DND-41 (cell line): ENCODE results near the gene HOXB7.

Source experiments
- ATAC-seq: fragments of 200-7000 bp; cut with Tn5 transposase; 3 replicates; pipeline ENCODE4 v1.9.1; 2021; ENCODE audit warnings: low read depth; ENCODE audit not compliant: insufficient read depth
- DNase-seq: peaks from one replicate; pipeline ENCODE4 v3.0.0-alpha.2; 2020
- H2AFZ ChIP-seq: 2 replicates; pipeline ENCODE4 v1.6.0; 2012; ENCODE audit warnings: low read depth, low read length
- H3K27ac ChIP-seq: 2 replicates; pipeline ENCODE4 v1.5.1; 2012; ENCODE audit warnings: low read length, inconsistent platforms
- H3K27me3 ChIP-seq: fragments of 200-600 bp; sonication (generic); 2 replicates; pipeline ENCODE4 v1.6.0; 2012; ENCODE audit warnings: low read length, mild to moderate bottlenecking, inconsistent platforms; ENCODE audit not compliant: insufficient read depth, poor library complexity
- H3K36me3 ChIP-seq: 2 replicates; pipeline ENCODE4 v1.5.1; 2012; ENCODE audit warnings: low read length, inconsistent platforms; ENCODE audit not compliant: insufficient read depth
- H3K4me1 ChIP-seq: 2 replicates; pipeline ENCODE4 v1.5.1; 2012; ENCODE audit warnings: mild to moderate bottlenecking, low read length; ENCODE audit not compliant: insufficient read depth
- H3K4me2 ChIP-seq: 2 replicates; pipeline ENCODE4 v1.6.0; 2012; ENCODE audit warnings: mild to moderate bottlenecking, moderate library complexity, low read length, inconsistent platforms; ENCODE audit not compliant: insufficient read depth
- H3K4me3 ChIP-seq, 2 experiments: fragments of 200-600 bp in 1 of 2; shearing (Covaris generic) in 1 of 2; 2 replicates each; pipeline ENCODE4 v1.5.1; 2012 to 2016; ENCODE audit warnings: inconsistent platforms in 2 of 2, low read length in 2 of 2, mild to moderate bottlenecking in 2 of 2, low read depth in 1 of 2, moderate library complexity in 1 of 2
- H3K79me2 ChIP-seq: 2 replicates; pipeline ENCODE4 v1.6.0; 2012; ENCODE audit warnings: low read length, inconsistent platforms; ENCODE audit not compliant: insufficient read depth
- H3K9ac ChIP-seq: 2 replicates; pipeline ENCODE4 v1.6.0; 2012; ENCODE audit warnings: low read depth, mild to moderate bottlenecking, inconsistent platforms, low read length, moderate library complexity
- H3K9me3 ChIP-seq: 2 replicates; pipeline ENCODE4 v1.5.1; 2012; ENCODE audit warnings: low read length, moderate library complexity, mild to moderate bottlenecking, inconsistent platforms; ENCODE audit not compliant: insufficient read depth, severe bottlenecking
- H4K20me1 ChIP-seq: 2 replicates; pipeline ENCODE4 v1.6.0; 2012; ENCODE audit warnings: low read length; ENCODE audit not compliant: insufficient read depth
- CTCF ChIP-seq: IDR thresholded peaks from 2 replicates; pipeline ENCODE4 v1.5.1; 2012; ENCODE audit warnings: borderline replicate concordance, low read length, moderate library complexity, mild to moderate bottlenecking; ENCODE audit not compliant: poor library complexity, severe bottlenecking; ENCODE audit errors: extremely low read depth
- EZH2 ChIP-seq: IDR thresholded peaks from 3 replicates; pipeline ENCODE4 v1.6.1; 2012; ENCODE audit warnings: borderline replicate concordance, low read depth, mild to moderate bottlenecking, moderate library complexity, low read length, inconsistent platforms; ENCODE audit not compliant: severe bottlenecking

HOXB7 gene

DNA sequence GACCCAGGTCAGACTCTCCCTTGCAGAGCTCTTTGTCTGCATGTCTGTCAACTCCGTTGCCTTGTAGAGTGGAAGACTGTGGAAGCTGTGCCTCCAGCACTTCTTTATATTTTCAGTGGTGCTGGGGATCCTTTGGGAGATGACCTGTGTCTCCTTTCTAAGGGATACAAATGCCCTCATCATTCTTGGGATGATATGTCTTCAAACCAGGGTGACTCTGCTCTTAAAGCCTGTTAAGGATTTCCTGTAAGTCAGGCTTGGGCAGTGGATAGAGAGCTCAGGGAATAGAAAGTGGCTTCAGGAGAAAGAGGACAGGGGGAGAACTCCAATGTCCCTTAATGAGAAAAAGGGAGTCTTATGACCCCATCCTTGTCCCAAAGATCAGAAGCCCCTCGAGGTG, 22.3 kb downstream of the HOXB7 start:
- Histone ChIP-seq H3K9ac (no peak overlapping the region), H3K27ac (no peak overlapping the region), H2AFZ (no peak overlapping the region), H3K4me2 (no peak overlapping the region), H3K4me1 (peaks cover 6% of the 10 kb centered on the region; the same call in 1 of the 2 replicates), H3K4me3 (no peak overlapping the region), H4K20me1 (no peaks in the 10 kb centered on the region; the same call in 1 of the 2 replicates), H3K9me3 (no peaks in the 10 kb centered on the region), H3K27me3 (peaks cover 37% of the 10 kb centered on the region), H3K36me3 (no peaks in the 10 kb centered on the region), H3K79me2 (no peaks in the 10 kb centered on the region)
- no peak for ATAC-seq
- no peak for TF ChIP-seq CTCF
- no peak for TF ChIP-seq EZH2
- no peak for DNase-seq

GRCh38 chr17:48588074-48588415, 22.8 kb downstream of the HOXB7 start:
- Histone ChIP-seq H3K27me3 (peaks cover 37% of the 10 kb centered on the region), H3K4me3 (no peak overlapping the region), H3K36me3 (no peaks in the 10 kb centered on the region), H3K27ac (no peak overlapping the region), H4K20me1 (no peaks in the 10 kb centered on the region; the same call in 1 of the 2 replicates), H2AFZ (no peak overlapping the region), H3K79me2 (no peaks in the 10 kb centered on the region), H3K4me1 (peaks cover 6% of the 10 kb centered on the region; the same call in 1 of the 2 replicates), H3K9me3 (no peaks in the 10 kb centered on the region), H3K9ac (no peak overlapping the region), H3K4me2 (no peak overlapping the region)
- DNase-seq (no peak), ATAC-seq (no peak)
- no peak for TF ChIP-seq EZH2
- TF ChIP-seq CTCF, result no peak

DNA sequence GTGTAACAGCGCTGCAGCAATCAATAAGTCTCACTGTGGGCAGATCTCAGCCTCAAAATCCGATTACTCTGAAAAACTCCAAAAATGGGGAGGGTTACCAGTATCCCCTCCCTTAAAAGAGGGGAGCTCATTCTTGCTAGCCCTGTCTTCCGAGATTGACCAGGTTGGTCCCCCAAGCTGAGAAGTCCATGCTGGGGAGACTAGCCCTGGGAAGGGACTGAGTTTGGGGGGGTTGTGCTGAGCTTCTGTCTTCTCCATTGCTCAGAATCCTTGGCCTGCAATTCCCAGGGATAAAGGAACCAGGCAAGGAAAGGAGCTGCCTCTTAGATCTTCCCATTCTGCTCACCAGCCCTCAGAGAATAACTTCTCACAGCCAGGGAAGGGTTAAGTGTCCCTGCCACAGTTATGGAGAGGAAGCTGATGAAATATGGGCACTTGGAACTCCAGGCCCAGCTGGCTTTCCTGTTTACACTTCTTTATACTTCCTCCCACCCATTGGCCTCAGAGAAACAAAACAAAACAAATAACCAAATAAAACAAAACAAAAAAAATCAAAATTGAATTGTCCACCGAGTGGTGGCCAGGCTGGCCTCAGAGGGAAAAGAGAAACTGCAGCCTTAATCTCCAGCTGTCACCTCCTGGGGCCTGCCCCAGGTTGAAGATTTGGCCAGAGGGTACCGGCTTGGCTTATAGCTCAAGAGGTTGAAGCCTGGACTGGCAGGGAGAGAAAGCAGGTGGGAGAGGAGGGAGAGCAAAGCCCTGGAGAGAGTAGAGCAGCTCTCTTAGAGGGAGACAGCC, 23.3 kb downstream of the HOXB7 start:
- H3K9me3 ChIP-seq, result no peaks in the 10 kb centered on the region
- H3K27ac ChIP-seq, result no peak overlapping the region
- no peaks in the 10 kb centered on the region for H3K36me3 ChIP-seq
- peaks cover 6% of the 10 kb centered on the region; the same call in 1 of the 2 replicates for H3K4me1 ChIP-seq
- H4K20me1 ChIP-seq, result no peaks in the 10 kb centered on the region; the same call in 1 of the 2 replicates
- H3K27me3 ChIP-seq, result peaks cover 37% of the 10 kb centered on the region
- no peak overlapping the region for H3K4me3 ChIP-seq
- no peak for DNase-seq
- TF ChIP-seq CTCF (no peak), EZH2 (no peak)
- H2AFZ ChIP-seq, result no peak overlapping the region
- H3K4me2 ChIP-seq, result no peak overlapping the region
- no peaks in the 10 kb centered on the region for H3K79me2 ChIP-seq
- H3K9ac ChIP-seq, result no peak overlapping the region
- no peak for ATAC-seq
